HCT116 (cell line): ENCODE measurements around the gene TYROBP. TPM values are rescaled to one million over a fixed set of nuclear protein-coding genes. Genes with fewer than 3 reads are reported as not detected.

ENCODE experiments used
- ATAC-seq: fragments of 200-7000 bp; cut with Tn5 transposase; 2 replicates; pipeline ENCODE4 v1.9.1; 2020; ENCODE audit warnings: mild to moderate bottlenecking, moderate library complexity
- BruUV-seq: library from RNA; stranded (reverse); fragments of 400-500 nt; replicated peaks from 2 replicates; lab custom pipeline; 2021; lab: Mats Ljungman, UMichigan
- CTCF ChIA-PET: fragments of 300-600 bp; sonication (Branson Sonifier 250); formaldehyde crosslinking; loops from one replicate; lab custom pipeline; 2021; ENCODE audit warnings: antibody characterized with exemption; lab: Charles Lee
- POLR2A ChIA-PET: fragments of 300-600, 350-600 bp; sonication (Branson Sonifier 250); formaldehyde crosslinking; loops from one replicate; lab custom pipeline; 2021; ENCODE audit warnings: antibody characterized with exemption; lab: Charles Lee
- RAD21 ChIA-PET, 2 experiments: fragments of 300-600 bp; sonication (Branson Sonifier 250); formaldehyde crosslinking; loops; one replicate each; lab custom pipeline; 2023; ENCODE audit warnings: low total read pairs in 2 of 2; ENCODE audit not compliant: uncharacterized antibody in 2 of 2, unreplicated experiment in 2 of 2, low non-redundant PET in 1 of 2; lab: Charles Lee
- DNase-seq: peaks from one replicate; pipeline ENCODE4 v3.0.0-alpha.2; 2010; ENCODE audit warnings: low read depth, low spot score
- H2AFZ ChIP-seq: fragments of 200-600 bp; shearing (Covaris generic), sonication (generic); 2 replicates; pipeline ENCODE4 v1.6.1; 2017; ENCODE audit warnings: low read depth, mixed run types, mixed read lengths, antibody characterized with exemption, low read length; ENCODE audit not compliant: poor library complexity, severe bottlenecking
- H3K27ac ChIP-seq: 2 replicates; pipeline ENCODE4 v1.5.1; 2012; ENCODE audit warnings: low read depth, low read length
- H3K27me3 ChIP-seq: fragments of 200-600 bp; sonication (generic); 2 replicates; pipeline ENCODE4 v1.6.1; 2016; ENCODE audit warnings: mixed run types, low read length, mixed read lengths; ENCODE audit not compliant: insufficient read depth
- H3K36me3 ChIP-seq, 2 experiments: fragments of 200-500 bp in 1 of 2; fragments of 200-600 bp in 1 of 2; sonication (Bioruptor generic) in 1 of 2; sonication (generic) in 1 of 2; 2 replicates each; pipeline versions ENCODE4 v1.5.1 to v1.6.1; 2014 to 2016; ENCODE audit warnings: low read length in 2 of 2, inconsistent platforms in 1 of 2, mixed read lengths in 1 of 2, mixed run types in 1 of 2; ENCODE audit not compliant: insufficient read depth in 2 of 2, control insufficient read depth in 1 of 2
- H3K4me1 ChIP-seq, 2 experiments: fragments of 200-600 bp in 1 of 2; sonication (generic) in 1 of 2; 2 replicates each; pipeline versions ENCODE4 v1.5.1 to v1.6.1; 2012 to 2017; ENCODE audit warnings: low read length in 2 of 2, inconsistent platforms in 1 of 2, mild to moderate bottlenecking in 1 of 2, mixed read lengths in 1 of 2, mixed run types in 1 of 2, moderate library complexity in 1 of 2; ENCODE audit not compliant: insufficient read depth in 2 of 2, control insufficient read depth in 1 of 2
- H3K4me2 ChIP-seq: fragments of 200-600 bp; sonication (generic); 2 replicates; pipeline ENCODE4 v1.6.1; 2017; ENCODE audit warnings: mixed run types, low read length, mixed read lengths
- H3K4me3 ChIP-seq, 2 experiments: fragments of 200-600 bp in 1 of 2; sonication (generic) in 1 of 2; replicated peaks in 1 of 2; 2 replicates each; pipeline ENCODE4 v1.5.1; 2011 to 2016; ENCODE audit warnings: low read length in 2 of 2, control low read depth in 1 of 2, low read depth in 1 of 2, mild to moderate bottlenecking in 1 of 2, mixed read lengths in 1 of 2, mixed run types in 1 of 2
- H3K79me2 ChIP-seq: fragments of 200-600 bp; sonication (generic); 2 replicates; pipeline ENCODE4 v1.6.1; 2017; ENCODE audit warnings: mild to moderate bottlenecking, mixed run types, low read length, moderate library complexity, mixed read lengths; ENCODE audit not compliant: insufficient read depth
- H3K9ac ChIP-seq: fragments of 200-600 bp; sonication (generic); 2 replicates; pipeline ENCODE4 v1.6.1; 2016; ENCODE audit warnings: low read length, mixed read lengths
- H3K9me2 ChIP-seq: fragments of 200-600 bp; sonication (generic), shearing (Covaris generic); 2 replicates; pipeline ENCODE4 v1.6.1; 2017; ENCODE audit warnings: mixed run types, mild to moderate bottlenecking, moderate library complexity; ENCODE audit not compliant: insufficient read depth
- H3K9me3 ChIP-seq, 2 experiments: fragments of 200-500 bp in 1 of 2; fragments of 200-600 bp in 1 of 2; sonication (Bioruptor generic) in 1 of 2; sonication (generic) in 1 of 2; 2 replicates each; pipeline ENCODE4 v1.6.1; 2014 to 2017; ENCODE audit warnings: low read length in 2 of 2, mixed read lengths in 2 of 2, inconsistent platforms in 1 of 2, low read depth in 1 of 2, mild to moderate bottlenecking in 1 of 2, mixed run types in 1 of 2, moderate library complexity in 1 of 2; ENCODE audit not compliant: control insufficient read depth in 1 of 2, insufficient read depth in 1 of 2
- H4K20me1 ChIP-seq: fragments of 200-600 bp; sonication (generic), shearing (Covaris generic); 2 replicates; pipeline ENCODE4 v1.6.1; 2017; ENCODE audit warnings: mixed run types, mild to moderate bottlenecking, moderate library complexity; ENCODE audit not compliant: insufficient read depth
- CBX3 ChIP-seq: IDR thresholded peaks from 2 replicates; pipeline ENCODE4 v1.6.1; 2012; ENCODE audit warnings: low read depth
- CEBPB ChIP-seq: IDR thresholded peaks from 2 replicates; pipeline ENCODE4 v1.6.1; 2012; ENCODE audit warnings: low read depth
- CTCF ChIP-seq, 3 experiments: fragments of 200-600 bp in 1 of 3; sonication (generic) in 1 of 3; IDR thresholded peaks in 2 of 3; conservative IDR thresholded peaks in 1 of 3; 2 replicates each; pipeline ENCODE4 v1.5.1; 2012 to 2017; ENCODE audit warnings: low read depth in 2 of 3, low read length in 2 of 3, antibody characterized with exemption in 1 of 3, borderline replicate concordance in 1 of 3, control low read depth in 1 of 3, mild to moderate bottlenecking in 1 of 3, mixed read lengths in 1 of 3, mixed run types in 1 of 3, moderate library complexity in 1 of 3; ENCODE audit not compliant: insufficient read depth in 1 of 3
- EZH2phosphoT487 ChIP-seq: fragments of 200-600 bp; IDR thresholded peaks from 2 replicates; pipeline ENCODE4 v1.6.1; 2018; ENCODE audit warnings: antibody characterized with exemption, borderline replicate concordance
- JUND ChIP-seq: IDR thresholded peaks from 2 replicates; pipeline ENCODE4 v1.6.1; 2012
- MAX ChIP-seq: IDR thresholded peaks from 2 replicates; pipeline ENCODE4 v1.6.1; 2012
- POLR2AphosphoS5 ChIP-seq: IDR thresholded peaks from 2 replicates; pipeline ENCODE4 v1.6.1; 2011; ENCODE audit warnings: mild to moderate bottlenecking, low read depth, low read length, moderate library complexity
- RAD21 ChIP-seq: IDR thresholded peaks from 2 replicates; pipeline ENCODE4 v1.6.1; 2012; ENCODE audit warnings: low read depth, mild to moderate bottlenecking
- SIN3A ChIP-seq: IDR thresholded peaks from 2 replicates; pipeline ENCODE4 v1.6.1; 2012; ENCODE audit warnings: low read depth
- SRF ChIP-seq: IDR thresholded peaks from 2 replicates; pipeline ENCODE4 v1.6.1; 2012; ENCODE audit warnings: low read depth
- ZBTB33 ChIP-seq: IDR thresholded peaks from 2 replicates; pipeline ENCODE4 v1.6.1; 2011; ENCODE audit warnings: mild to moderate bottlenecking, low read length, moderate library complexity; ENCODE audit not compliant: insufficient replicate concordance; ENCODE audit errors: extremely low read depth
- intact Hi-C: fragments of 100-400 bp; cut with micrococcal nuclease; formaldehyde crosslinking; loops from 2 replicates; pipeline ENCODE4 v1.10.0; 2022
- total RNA-seq: library from RNA; stranded (reverse); gene quantifications from one replicate; pipeline ENCODE4 v1.2.1, GENCODE V29; 2021; ENCODE audit not compliant: unreplicated experiment
- TF ChIP-seq, protein P1 (sequence below): IDR thresholded peaks from 2 replicates; pipeline ENCODE4 v1.6.1; 2012

The TYROBP gene
- total RNA-seq, 1 experiment from 2014 or later: 0.49 TPM

GRCh38 chr19:35883882-35884281, 24.2 kb downstream of the TYROBP start:
- Histone ChIP-seq H3K79me2 (no peaks in the 10 kb centered on the region), H3K27ac (no peak overlapping the region), H3K9me3 (no peaks in the 10 kb centered on the region), H3K4me2 (no peak overlapping the region), H3K4me3 (no peak overlapping the region), H3K27me3 (no peaks in the 10 kb centered on the region), H3K36me3 (peaks cover 10 to 16% of the 10 kb centered on the region in 2 experiments; a peak in 3 of 4 replicates), H3K9ac (no peak overlapping the region), H3K4me1 (peaks cover 2 to 11% of the 10 kb centered on the region in 2 experiments; a peak in 2 of 4 replicates), H2AFZ (no peak overlapping the region), H3K9me2 (no peaks in the 10 kb centered on the region), H4K20me1 (no peaks in the 10 kb centered on the region)
- BruUV-seq: no TSS peak
- TF ChIP-seq JUND (no peak), POLR2AphosphoS5 (0 out of 2 replicates have a peak, but pooled peaks have one; percentile 5)
- POLR2A ChIA-PET: interaction anchor here (1.3 kb wide), 2 partner anchors 9 to 47 kb away, joined by 5 to 7 read pairs; no protein-coding TSS in a partner anchor
- no peak for DNase-seq
- RAD21 ChIA-PET: interaction anchor here (1.2 to 2.6 kb wide), 2 partner anchors 47 to 48 kb away, joined by 4 to 16 read pairs; no protein-coding TSS in a partner anchor
- intact Hi-C loops: loop anchor here (2.0 to 10.0 kb wide), 4 partner anchors 93 to 287 kb away; partner anchors contain the start of genes THAP8 and WDR62
- no peak for ATAC-seq
- CTCF ChIA-PET: interaction anchor here (3.3 kb wide), 1 partner anchor 47 kb away, joined by 29 read pairs; no protein-coding TSS in a partner anchor

- no peak for TF ChIP-seq JUND
- TF ChIP-seq ZBTB33: no peak
- 0 out of 2 replicates have a peak, but pooled peaks have one; percentile 11 for TF ChIP-seq CEBPB
- no peak for TF ChIP-seq POLR2AphosphoS5
- peak; percentile 86 for TF ChIP-seq RAD21
- TF ChIP-seq CBX3: no peak
- no peak for TF ChIP-seq MAX
- no peak for TF ChIP-seq EZH2phosphoT487
- TF ChIP-seq, protein P1, sequence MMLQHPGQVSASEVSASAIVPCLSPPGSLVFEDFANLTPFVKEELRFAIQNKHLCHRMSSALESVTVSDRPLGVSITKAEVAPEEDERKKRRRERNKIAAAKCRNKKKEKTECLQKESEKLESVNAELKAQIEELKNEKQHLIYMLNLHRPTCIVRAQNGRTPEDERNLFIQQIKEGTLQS: no peak
- TF ChIP-seq SRF: no peak
- TF ChIP-seq CTCF (IDR thresholded peaks at IDR 0.05 in 2 of 3, conservative IDR thresholded peaks at IDR 0.05 in 1 of 3; ENCODE audit: borderline replicate concordance in 1 of 3, insufficient read depth in 1 of 3, low read depth in 2 of 3, low read length in 2 of 3): peak; percentile 49 to 85 (median 50); a peak in 5 of 6 replicates
- TF ChIP-seq SIN3A: no peak
- ATAC-seq: no peak
- H3K79me2 ChIP-seq: no peaks in the 10 kb centered on the region
These were observed 25.8 kb downstream of the TYROBP start for GRCh38 chr19:35882114-35882832.

More at GRCh38 chr19:35882114-35882832, 25.8 kb downstream of the TYROBP start:
- BruUV-seq: no TSS peak
- CTCF ChIA-PET: interaction anchor here (0.7 to 3.3 kb wide), 5 partner anchors 12 to 62 kb away, joined by 3 to 29 read pairs (median 3); no protein-coding TSS in a partner anchor
- H3K4me2 ChIP-seq: no peak overlapping the region
- H3K9ac ChIP-seq: no peak overlapping the region
- H3K9me3 ChIP-seq: no peaks in the 10 kb centered on the region
- POLR2A ChIA-PET: interaction anchor here (1.1 kb wide), 1 partner anchor 12 kb away, joined by 3 read pairs; no protein-coding TSS in a partner anchor
- H3K36me3 ChIP-seq: peaks cover 0 to 4% of the 10 kb centered on the region in 2 experiments; a peak in 2 of 4 replicates
- RAD21 ChIA-PET: interaction anchor here (1.0 to 2.6 kb wide), 2 partner anchors 49 kb away, joined by 4 to 16 read pairs; no protein-coding TSS in a partner anchor
- no peak overlapping the region for H3K4me3 ChIP-seq
- peak; percentile 67 for DNase-seq
- intact Hi-C loops: loop anchor here (1.0 to 10.0 kb wide), 5 partner anchors 49 to 289 kb away; partner anchors contain the start of genes THAP8 and WDR62
- no peaks in the 10 kb centered on the region for H3K9me2 ChIP-seq
- no peaks in the 10 kb centered on the region for H4K20me1 ChIP-seq
- H3K27ac ChIP-seq: no peak overlapping the region
- no peaks in the 10 kb centered on the region for H3K27me3 ChIP-seq
- H3K4me1 ChIP-seq: peaks cover 2 to 11% of the 10 kb centered on the region in 2 experiments; a peak in 2 of 4 replicates
- H2AFZ ChIP-seq: no peak overlapping the region
